ENCODE data around the gene C1QTNF9.
"Not testable (repeated sequence)": the region's sequence is repeated elsewhere in the genome, so short reads cannot be mapped to it uniquely, and the experiment has no call there.

The C1QTNF9 gene

GRCh38 chr13:24281188-24282008, 28.0 kb upstream of the C1QTNF9 start:
- DNase-seq (ENCODE audit: low spot score), result no peak

GRCh38 chr13:24282256-24282655, 27.1 kb upstream of the C1QTNF9 start:
- no peak for DNase-seq (ENCODE audit: low spot score)

DNA sequence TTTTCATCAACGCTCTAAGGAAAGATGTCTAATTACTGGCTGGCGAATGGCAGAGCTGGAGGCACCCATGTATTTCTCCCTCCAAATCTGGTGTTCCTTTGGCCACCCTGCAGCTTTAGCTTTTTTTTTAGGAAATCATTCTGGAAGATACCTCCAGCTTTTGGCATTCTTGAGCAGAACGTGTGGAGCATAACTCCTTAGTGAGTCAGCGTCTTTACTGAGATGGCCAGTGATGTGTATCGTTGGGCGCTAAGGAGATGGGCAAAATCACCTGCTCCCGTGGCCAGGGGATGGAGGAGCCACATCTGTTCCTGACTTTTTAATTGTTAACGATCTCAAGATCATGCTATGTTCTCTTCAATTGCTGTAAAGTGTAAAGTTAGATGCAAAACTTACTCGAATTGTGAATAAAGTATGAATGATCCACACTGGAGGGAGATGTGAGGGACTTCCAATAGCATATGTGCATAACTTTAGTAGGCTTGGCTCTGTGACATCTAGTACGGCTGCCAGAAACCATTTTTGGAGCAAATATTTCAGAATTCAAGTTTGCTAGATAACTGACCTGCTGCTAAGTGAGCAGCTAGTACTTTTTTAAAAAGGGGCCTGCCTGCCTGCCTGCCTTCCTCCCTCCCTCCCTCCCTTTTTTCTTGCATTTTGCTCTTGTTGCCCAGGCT, 24.4 kb upstream of the C1QTNF9 start:
- no peak for DNase-seq (ENCODE audit: low spot score)

DNA sequence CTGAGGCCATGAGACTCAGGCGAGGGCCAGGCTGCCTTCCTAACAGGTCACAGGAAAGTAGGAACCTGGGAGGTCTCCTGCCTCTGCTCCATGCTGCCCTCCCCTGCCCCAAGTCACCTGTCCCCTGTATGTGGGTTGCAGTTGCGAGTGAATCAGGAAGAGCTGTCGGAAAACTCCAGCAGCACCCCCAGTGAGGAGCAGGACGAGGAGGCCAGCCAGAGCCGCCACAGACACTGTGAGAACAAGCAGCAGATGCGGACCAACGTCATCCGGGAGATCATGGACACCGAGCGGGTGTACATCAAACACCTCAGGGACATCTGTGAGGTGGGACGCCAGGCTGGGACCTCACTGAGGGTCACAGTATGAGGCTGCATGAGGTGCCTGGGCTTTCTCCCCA, 22.8 kb upstream of the C1QTNF9 start:
- no peak for DNase-seq (ENCODE audit: low spot score)

DNA sequence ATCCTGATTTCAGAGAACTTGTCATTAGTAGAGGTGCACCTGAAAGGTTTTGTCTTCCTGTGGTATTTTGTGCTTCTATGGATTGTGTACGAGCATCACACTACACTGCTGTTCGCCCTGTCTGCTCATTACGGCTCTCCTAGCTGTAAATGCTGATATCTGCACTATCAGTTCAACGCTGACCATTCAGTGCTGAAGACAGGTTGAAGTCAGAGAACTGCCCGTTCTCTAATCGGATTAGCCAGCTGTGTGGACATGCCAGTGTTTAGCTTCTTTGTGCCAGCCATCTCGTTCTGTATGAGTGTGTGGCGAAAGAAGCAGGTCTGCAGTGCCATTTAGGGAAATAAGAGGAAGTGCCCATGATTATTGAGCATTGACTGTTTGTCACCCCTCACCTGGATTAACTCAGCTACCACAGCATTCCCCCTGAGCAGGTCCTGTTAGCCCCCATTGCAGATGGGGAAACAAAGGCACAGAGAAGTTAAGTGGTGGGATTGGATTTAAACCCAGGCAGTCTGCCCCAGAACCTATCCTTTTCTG, 21.6 kb upstream of the C1QTNF9 start:
- DNase-seq (ENCODE audit: low spot score), result no peak

GRCh38 chr13:24288870-24289269, 20.5 kb upstream of the C1QTNF9 start:
- DNase-seq (ENCODE audit: low spot score), result no peak

GRCh38 chr13:24290280-24290932, 19.0 kb upstream of the C1QTNF9 start:
- DNase-seq (ENCODE audit: low spot score), result no peak

DNA sequence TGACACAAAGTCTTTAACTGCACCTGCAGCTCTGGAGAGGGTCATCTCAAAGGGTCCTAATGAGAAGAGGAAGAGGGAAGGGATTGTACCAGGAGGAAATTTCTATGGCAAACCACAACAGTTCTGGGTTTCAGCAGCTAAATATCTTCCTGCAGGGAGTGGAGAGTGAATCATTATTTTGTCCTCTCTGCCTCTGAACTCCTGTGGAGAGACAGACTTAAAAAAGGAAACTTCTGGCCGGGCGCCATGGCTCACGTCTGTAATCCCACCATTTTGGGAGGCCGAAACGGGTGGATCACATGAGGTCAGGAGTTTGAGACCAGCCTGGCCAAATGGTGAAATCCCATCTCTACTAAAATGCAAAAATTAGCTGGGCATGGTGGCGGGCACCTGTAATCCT, 16.9 kb upstream of the C1QTNF9 start:
- DNase-seq (ENCODE audit: low spot score), result no peak

GRCh38 chr13:24293746-24294145, 15.6 kb upstream of the C1QTNF9 start:
- DNase-seq (ENCODE audit: low spot score), result no peak

- DNase-seq (ENCODE audit: low spot score), result no peak
Observed at GRCh38 chr13:24299488-24300114, 9.8 kb upstream of the C1QTNF9 start.

- DNase-seq (ENCODE audit: low spot score), result no peak
Observed at GRCh38 chr13:24301434-24301833, 7.9 kb upstream of the C1QTNF9 start.

DNA sequence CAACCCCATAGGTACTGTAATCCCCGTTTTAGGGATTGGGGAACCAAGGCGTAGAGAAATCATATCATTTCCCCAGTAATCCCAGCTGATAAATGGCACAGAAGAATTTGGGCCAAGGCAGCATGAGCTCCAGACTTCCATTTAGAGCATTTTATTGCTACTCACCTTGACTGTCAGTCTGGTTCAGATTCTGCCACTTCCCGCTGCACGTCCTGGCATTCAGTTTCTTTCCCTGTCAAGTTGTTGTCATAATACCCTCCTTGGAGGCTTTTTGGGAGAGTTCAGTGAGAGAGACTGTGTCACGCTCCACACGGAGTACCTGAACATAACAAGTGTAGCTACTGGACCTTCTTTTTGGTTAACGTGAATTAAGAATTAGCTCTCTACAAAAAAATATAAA, 7.5 kb upstream of the C1QTNF9 start:
- no peak for DNase-seq (ENCODE audit: low spot score)

GRCh38 chr13:24304620-24305019, 4.8 kb upstream of the C1QTNF9 start:
- DNase-seq (ENCODE audit: low spot score), result no peak

DNA sequence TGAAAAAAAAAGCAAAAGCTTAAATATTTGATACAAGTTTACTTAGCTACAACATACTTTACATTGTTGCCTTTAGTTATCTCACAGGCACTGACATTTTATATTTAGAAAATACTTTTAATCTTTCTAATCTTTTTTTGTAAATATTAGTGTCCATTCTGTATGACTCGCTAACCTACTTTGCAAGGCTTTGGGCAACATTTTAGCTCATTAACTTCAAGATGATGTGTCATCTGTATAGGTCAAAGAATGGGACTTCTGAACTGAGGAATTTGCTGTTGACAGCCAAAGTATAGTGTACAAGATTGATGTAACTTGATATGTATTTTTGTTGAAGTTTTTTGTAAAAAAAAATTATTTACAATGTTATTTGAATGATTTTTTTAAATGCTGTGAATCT, 2.7 kb upstream of the C1QTNF9 start:
- DNase-seq (ENCODE audit: low spot score), result no peak

- DNase-seq (ENCODE audit: low spot score), result no peak
Observed at GRCh38 chr13:24307211-24308067, 1.9 kb upstream of the C1QTNF9 start.

- no peak for DNase-seq (ENCODE audit: low spot score)
Observed at GRCh38 chr13:24308068-24308445, 1.3 kb upstream of the C1QTNF9 start.

DNA sequence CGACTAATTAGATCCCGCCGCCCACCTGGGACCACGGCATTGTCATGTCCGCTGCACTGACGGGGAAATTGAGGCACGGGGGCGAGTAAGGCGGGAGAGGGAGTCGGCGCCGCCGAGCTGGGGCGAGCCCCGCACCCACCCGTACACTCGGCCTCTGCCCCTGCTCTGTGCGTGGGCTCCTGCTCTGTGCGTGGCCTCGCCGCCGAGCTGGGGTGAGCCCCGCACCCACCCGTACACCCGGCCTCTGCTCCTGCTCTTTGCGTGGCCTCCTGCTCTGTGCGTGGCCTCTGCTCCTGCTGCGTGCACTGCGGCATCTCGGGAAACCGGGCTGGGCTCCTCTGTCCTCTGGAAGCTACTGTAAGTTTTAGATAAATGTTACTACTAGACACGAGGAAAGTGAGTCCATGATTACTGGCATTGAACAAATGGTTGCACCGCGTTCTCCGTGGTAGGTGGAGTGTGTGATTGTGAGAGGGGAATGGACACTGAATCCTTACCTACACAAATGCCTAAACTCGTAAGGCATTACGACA, 826 bp upstream of the C1QTNF9 start:
- no peak for DNase-seq (ENCODE audit: low spot score)

DNA sequence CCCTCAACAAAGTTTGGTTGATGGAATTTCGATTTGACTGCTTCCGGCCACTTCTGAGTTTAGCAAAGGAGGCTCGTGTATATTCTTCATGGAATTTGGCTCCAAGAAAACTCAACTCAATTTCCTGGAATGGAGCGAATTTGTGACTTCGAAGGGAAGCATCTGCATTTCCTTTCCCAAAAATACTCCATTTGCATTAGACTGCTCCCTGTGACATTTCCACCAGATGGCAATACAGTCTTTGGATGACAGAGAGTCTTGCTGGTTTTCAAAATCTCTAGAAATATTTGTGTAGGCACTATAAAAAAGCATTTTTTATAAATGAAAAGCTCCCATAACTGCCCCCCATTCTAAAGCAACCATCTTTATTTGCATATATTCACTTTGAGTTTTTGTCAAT, 4.1 kb downstream of the C1QTNF9 start:
- DNase-seq (ENCODE audit: low spot score), result no peak

- not testable (repeated sequence) for DNase-seq (ENCODE audit: low spot score)
Observed at GRCh38 chr13:24317835-24318234, 8.5 kb downstream of the C1QTNF9 start.

DNA sequence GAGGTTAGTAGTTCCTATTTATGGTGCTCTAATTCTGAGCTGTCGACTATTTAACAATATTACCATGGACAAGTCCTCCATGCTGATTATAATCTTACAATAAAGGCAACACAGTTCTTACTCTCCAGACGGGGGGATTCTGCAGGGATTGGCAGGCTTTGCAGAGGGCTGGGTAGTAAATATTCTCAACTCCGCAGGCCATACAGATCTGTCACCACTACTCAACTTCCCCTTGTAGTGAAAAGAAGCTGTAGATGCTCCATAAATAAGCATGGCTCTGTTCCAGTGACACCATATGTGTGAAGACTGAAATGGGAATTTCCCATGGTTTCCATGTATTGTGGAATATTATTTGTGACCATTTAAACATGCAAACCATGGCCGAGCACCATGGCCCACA, 9.5 kb downstream of the C1QTNF9 start:
- DNase-seq (ENCODE audit: low spot score), result not testable (repeated sequence)

DNA sequence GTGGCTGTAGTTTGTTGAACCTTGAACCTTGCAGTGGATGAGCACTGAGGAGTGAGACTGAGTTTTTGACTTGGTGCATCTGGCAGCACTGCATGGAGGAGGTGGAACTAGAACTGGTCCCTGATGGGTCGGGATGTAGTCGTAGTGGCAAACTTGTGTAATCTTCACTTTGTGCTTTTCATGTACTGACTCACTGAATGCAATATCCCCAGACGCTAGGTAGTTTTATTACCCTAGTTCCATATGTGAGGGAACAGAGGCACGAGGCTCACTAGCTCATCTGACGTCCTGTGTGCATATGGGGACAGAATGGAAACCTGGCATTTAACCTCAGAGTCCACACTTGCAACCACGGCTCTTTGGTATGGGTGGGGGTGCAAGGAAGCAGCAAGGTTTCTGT, 10.3 kb downstream of the C1QTNF9 start:
- DNase-seq (ENCODE audit: low spot score), result not testable (repeated sequence)
